ENCODE data around the gene OR10AD1. TPM values are rescaled to one million over a fixed set of nuclear protein-coding genes. Genes with fewer than 3 reads are reported as not detected.

The OR10AD1 gene
- total RNA-seq: not detected in 2 replicates

GRCh38 chr12:48203192-48203591, at the start of gene OR10AD1:
TSS of gene OR10AD1 (minus strand) at chr12:48203292. CDS start at chr12:48203292, 0 bp downstream.

GRCh38 chr12:48183091-48183875, 19.8 kb downstream of the OR10AD1 start, which contains the start of gene CCDC184:
TSS of gene CCDC184 (plus strand) at chr12:48183644. CDS start at chr12:48184123, 479 bp downstream.

GRCh38 chr12:48157018-48157888, 45.8 kb downstream of the OR10AD1 start, which contains the start of gene ASB8:
TSS of gene ASB8 (minus strand) at chr12:48157515. CDS start at chr12:48153496, 4,019 bp downstream.

Other genes starting within 250 kb of the OR10AD1 start
- gene TMEM106C, start 239.7 kb downstream of the OR10AD1 start, total RNA-seq: 33.5 and 55.7 TPM in 2 replicates
- 0.56 and 1.0 TPM in 2 replicates for gene COL2A1, start 198.8 kb downstream of the OR10AD1 start, total RNA-seq
- gene SENP1, start 97.2 kb downstream of the OR10AD1 start, total RNA-seq: 19.4 and 24.8 TPM in 2 replicates
- gene PFKM, start 83.9 kb downstream of the OR10AD1 start, total RNA-seq: 39.0 and 53.3 TPM in 2 replicates
- gene ASB8, start 45.8 kb downstream of the OR10AD1 start, total RNA-seq: 13.4 and 13.7 TPM in 2 replicates
- 1.8 and 3.7 TPM in 2 replicates for gene CCDC184, start 19.6 kb downstream of the OR10AD1 start, total RNA-seq
- gene ZNF641, start 147.6 kb upstream of the OR10AD1 start, total RNA-seq: 1.3 and 5.4 TPM in 2 replicates